IMR-90 (cell line): ENCODE results near the gene MSI2. TPM values are rescaled to one million over a fixed set of nuclear protein-coding genes. Genes with fewer than 3 reads are reported as not detected.

Experiments used
- ATAC-seq: fragments of 200-7000 bp; cut with Tn5 transposase; 2 replicates; pipeline ENCODE4 v1.9.1; 2020; ENCODE audit warnings: low read depth, mild to moderate bottlenecking, moderate library complexity
- BruUV-seq: library from RNA; stranded (reverse); fragments of 400-500 nt; replicated peaks from 2 replicates; lab custom pipeline; 2021; lab: Mats Ljungman, UMichigan
- CTCF ChIA-PET: fragments of 300-600 bp; formaldehyde crosslinking; extraction: SDS; loops from one replicate; lab custom pipeline; 2021; ENCODE audit warnings: antibody characterized with exemption; lab: Yijun Ruan, JAX
- POLR2A ChIA-PET: fragments of 300-600 bp; sonication (Branson Sonifier 250); formaldehyde crosslinking; loops from one replicate; lab custom pipeline; 2022; ENCODE audit warnings: antibody characterized with exemption; ENCODE audit not compliant: unreplicated experiment; lab: Charles Lee
- DNase-seq: peaks from one replicate; pipeline ENCODE4 v3.0.0; 2013
- H2AFZ ChIP-seq: replicated peaks from 2 replicates; pipeline ENCODE3; 2013; ENCODE audit warnings: low read length, mild to moderate bottlenecking; ENCODE audit not compliant: poor library complexity
- H2AK5ac ChIP-seq: 2 replicates; pipeline ENCODE4 v1.6.1; 2013; ENCODE audit warnings: low read depth, low read length, inconsistent platforms
- H2AK9ac ChIP-seq: replicated peaks from 2 replicates; pipeline ENCODE3; 2013; ENCODE audit warnings: mild to moderate bottlenecking, low read depth, low read length, moderate library complexity; ENCODE audit not compliant: poor library complexity
- H2BK120ac ChIP-seq: 2 replicates; pipeline ENCODE4 v1.6.1; 2013; ENCODE audit warnings: low read depth, low read length, inconsistent platforms
- H2BK15ac ChIP-seq: 3 replicates; pipeline ENCODE4 v1.6.1; 2013; ENCODE audit warnings: low read depth, low read length, inconsistent platforms
- H2BK20ac ChIP-seq: 2 replicates; pipeline ENCODE4 v1.6.1; 2013; ENCODE audit warnings: low read depth, mild to moderate bottlenecking, inconsistent platforms, low read length, moderate library complexity
- H2BK5ac ChIP-seq: 2 replicates; pipeline ENCODE4 v1.6.1; 2013; ENCODE audit warnings: mild to moderate bottlenecking, low read depth, low read length, inconsistent platforms; ENCODE audit not compliant: poor library complexity, severe bottlenecking
- H3K14ac ChIP-seq: replicated peaks from 2 replicates; pipeline ENCODE4 v1.6.1; 2013; ENCODE audit warnings: low read depth, low read length, inconsistent platforms
- H3K18ac ChIP-seq: 2 replicates; pipeline ENCODE4 v1.6.1; 2013; ENCODE audit warnings: low read depth, low read length, control low read depth
- H3K23ac ChIP-seq: 2 replicates; pipeline ENCODE4 v1.6.1; 2013; ENCODE audit warnings: low read depth, low read length, inconsistent platforms
- H3K27ac ChIP-seq: 2 replicates; pipeline ENCODE4 v1.5.1; 2013; ENCODE audit warnings: mild to moderate bottlenecking, control low read depth, low read length; ENCODE audit not compliant: insufficient read depth
- H3K27me3 ChIP-seq: 2 replicates; pipeline ENCODE4 v1.6.1; 2013; ENCODE audit warnings: low read length; ENCODE audit not compliant: control insufficient read depth, insufficient read depth
- H3K36me3 ChIP-seq: 2 replicates; pipeline ENCODE4 v1.6.1; 2013; ENCODE audit warnings: low read length, mixed read lengths; ENCODE audit not compliant: control insufficient read depth, insufficient read depth
- H3K4ac ChIP-seq: 2 replicates; pipeline ENCODE4 v1.6.1; 2013; ENCODE audit warnings: low read depth, low read length, inconsistent platforms
- H3K4me1 ChIP-seq: 2 replicates; pipeline ENCODE4 v1.6.1; 2013; ENCODE audit warnings: low read length, mixed read lengths; ENCODE audit not compliant: control insufficient read depth, insufficient read depth
- H3K4me2 ChIP-seq: 2 replicates; pipeline ENCODE4 v1.6.1; 2013; ENCODE audit warnings: low read depth, mild to moderate bottlenecking, control low read depth, low read length, moderate library complexity
- H3K4me3 ChIP-seq: 2 replicates; pipeline ENCODE4 v1.5.1; 2013; ENCODE audit warnings: low read depth, mild to moderate bottlenecking, control low read depth, low read length, moderate library complexity; ENCODE audit not compliant: insufficient read depth
- H3K56ac ChIP-seq: 2 replicates; pipeline ENCODE4 v1.6.1; 2013; ENCODE audit warnings: low read length, inconsistent platforms; ENCODE audit not compliant: insufficient read depth; ENCODE audit errors: extremely low read depth
- H3K79me1 ChIP-seq, 2 experiments: 2 replicates each; pipeline ENCODE4 v1.6.1; 2013; ENCODE audit warnings: low read length in 2 of 2, inconsistent platforms in 1 of 2, low read depth in 1 of 2
- H3K9ac ChIP-seq: 2 replicates; pipeline ENCODE4 v1.6.1; 2013; ENCODE audit warnings: low read depth, low read length, control low read depth
- H3K9me1 ChIP-seq: 2 replicates; pipeline ENCODE4 v1.6.1; 2013; ENCODE audit warnings: low read length, inconsistent platforms; ENCODE audit not compliant: insufficient read depth
- H3K9me3 ChIP-seq: 2 replicates; pipeline ENCODE4 v1.6.1; 2013; ENCODE audit warnings: low read length; ENCODE audit not compliant: control insufficient read depth, insufficient read depth
- H4K20me1 ChIP-seq: 2 replicates; pipeline ENCODE4 v1.6.1; 2013; ENCODE audit warnings: low read length, inconsistent platforms; ENCODE audit not compliant: insufficient read depth
- H4K5ac ChIP-seq: 2 replicates; pipeline ENCODE4 v1.6.1; 2013; ENCODE audit warnings: mild to moderate bottlenecking, low read depth, low read length, control low read depth
- H4K8ac ChIP-seq, 2 experiments: 2 replicates each; pipeline ENCODE4 v1.6.1; 2013; ENCODE audit warnings: low read depth in 2 of 2, low read length in 2 of 2, control low read depth in 1 of 2, inconsistent platforms in 1 of 2
- H4K91ac ChIP-seq: 2 replicates; pipeline ENCODE4 v1.6.1; 2013; ENCODE audit warnings: low read depth, low read length, inconsistent platforms; ENCODE audit not compliant: insufficient read depth
- BHLHE40 ChIP-seq: fragments of 150-350 bp; IDR thresholded peaks from 2 replicates; pipeline ENCODE4 v1.6.1; 2016; ENCODE audit warnings: mild to moderate bottlenecking, low read depth, low read length
- CHD1 ChIP-seq: IDR thresholded peaks from 2 replicates; pipeline ENCODE4 v1.6.1; 2012; ENCODE audit warnings: low read depth, low read length, improper control_type of control experiment
- CTCF ChIP-seq: conservative IDR thresholded peaks from 2 replicates; pipeline ENCODE4 v1.5.1; 2012; ENCODE audit warnings: mild to moderate bottlenecking, low read depth, low read length, improper control_type of control experiment
- FOS ChIP-seq: fragments of 150-350 bp; IDR thresholded peaks from 2 replicates; pipeline ENCODE4 v1.6.1; 2016; ENCODE audit warnings: low read depth, low read length
- MXI1 ChIP-seq: IDR thresholded peaks from 2 replicates; pipeline ENCODE4 v1.6.1; 2012; ENCODE audit warnings: low read depth, mild to moderate bottlenecking, low read length, moderate library complexity, borderline replicate concordance
- POLR2A ChIP-seq: IDR thresholded peaks from 2 replicates; pipeline ENCODE4 v1.6.1; 2012; ENCODE audit warnings: mild to moderate bottlenecking, low read depth, low read length
- RAD21 ChIP-seq: IDR thresholded peaks from 2 replicates; pipeline ENCODE4 v1.6.1; 2012; ENCODE audit warnings: low read length, improper control_type of control experiment
- RCOR1 ChIP-seq: IDR thresholded peaks from 2 replicates; pipeline ENCODE4 v1.6.1; 2012; ENCODE audit warnings: mild to moderate bottlenecking, low read length, improper control_type of control experiment; ENCODE audit not compliant: insufficient replicate concordance
- RFX5 ChIP-seq: IDR thresholded peaks from 2 replicates; pipeline ENCODE4 v1.8.0; 2012; ENCODE audit warnings: low read depth, mild to moderate bottlenecking, low read length, moderate library complexity
- SMC3 ChIP-seq: fragments of 150-350 bp; IDR thresholded peaks from 2 replicates; pipeline ENCODE4 v1.6.1; 2016; ENCODE audit warnings: low read depth, mild to moderate bottlenecking, antibody characterized with exemption, low read length, moderate library complexity
- USF2 ChIP-seq: fragments of 150-350 bp; IDR thresholded peaks from 2 replicates; pipeline ENCODE4 v1.6.1; 2017; ENCODE audit warnings: mild to moderate bottlenecking, antibody characterized with exemption, low read length, low read depth
- whole genome bisulfite sequencing, 2 experiments: methylation state at CpG; one replicate each; pipeline versions ENCODE4 v1.1.5 to v1.1.7; 2013; ENCODE audit warnings: missing lambda C conversion rate in 2 of 2; ENCODE audit not compliant: insufficient read length in 1 of 2; ENCODE audit errors: extremely low coverage in 2 of 2; 5-methylcytosine and 5-hydroxymethylcytosine counted together
- dilution Hi-C: fragments of 300-500 bp; cut with HindIII; formaldehyde crosslinking; loops from one replicate; pipeline ENCODE4 v1.14.3; 2018; ENCODE audit warnings: low sequenced_read_pairs; ENCODE audit not compliant: unreplicated experiment
- in situ Hi-C: fragments of 300-500 bp; cut with MboI; formaldehyde crosslinking; loops from 3 replicates; pipeline ENCODE4 v1.14.3; 2019; ENCODE audit warnings: low sequenced_read_pairs, inconsistent platforms, mixed read lengths
- intact Hi-C: fragments of 100-400 bp; cut with micrococcal nuclease; formaldehyde crosslinking; loops from 2 replicates; pipeline ENCODE4 v1.10.0; 2022
- polyA plus RNA-seq, 3 experiments: library from polyadenylated mRNA; depleted of rRNA; stranded (reverse); fragments of >200 nt; gene quantifications; 2 replicates each; pipeline ENCODE4 v1.2.3, GENCODE V29; 2012; ENCODE audit warnings: low replicate concordance in 1 of 3
- total RNA-seq: library from RNA; depleted of rRNA; stranded (reverse); fragments of >200 nt; gene quantifications from 2 replicates; pipeline ENCODE4 v1.2.3, GENCODE V29; 2012

The MSI2 gene
- total and polyA plus RNA-seq, 2 of the 4 experiments (the other 2 are of a cell fraction) = 13.0 to 16.0 TPM

- H2BK120ac ChIP-seq = peak overlapping the region; percentile 85
- peak overlapping the region; percentile 57 for H3K14ac ChIP-seq
- H2BK5ac ChIP-seq = peak overlapping the region; percentile 94
- no peak overlapping the region for H3K56ac ChIP-seq
- peak overlapping the region; percentile 63; the same call in 1 of the 2 replicates for H3K18ac ChIP-seq
- peaks cover 15% of the 10 kb centered on the region for H3K9me1 ChIP-seq
- no peaks in the 10 kb centered on the region for H3K9me3 ChIP-seq
- peak overlapping the region; percentile 31 for H2AK9ac ChIP-seq
- H3K79me1 ChIP-seq = peaks cover 0 to 4% of the 10 kb centered on the region in 2 experiments; a peak in 1 of 4 replicates
- no peak overlapping the region for H3K4me3 ChIP-seq
- peaks cover 30% of the 10 kb centered on the region for H3K4me1 ChIP-seq
- H3K36me3 ChIP-seq = no peaks in the 10 kb centered on the region
- in situ Hi-C loops (no loop called here), intact Hi-C loops (no loop called here), dilution Hi-C loops (no loop called here)
- peak overlapping the region; percentile 73 for H2BK20ac ChIP-seq
- H3K4me2 ChIP-seq = no peak overlapping the region
- H4K91ac ChIP-seq = peak overlapping the region; percentile 57
- peak overlapping the region; percentile 39; the same call in 1 of the 2 replicates for H3K27ac ChIP-seq
- peak overlapping the region; percentile 84 for H2AK5ac ChIP-seq
- H2BK15ac ChIP-seq = peak overlapping the region; percentile 84
- no peak for DNase-seq
- TF ChIP-seq USF2 = no peak
- TF ChIP-seq RAD21 = no peak
- TF ChIP-seq RCOR1 = no peak
- no peak for TF ChIP-seq BHLHE40
- no peak for TF ChIP-seq SMC3
- no peak for TF ChIP-seq CHD1
- TF ChIP-seq FOS = no peak
- no peak for TF ChIP-seq MXI1
- TF ChIP-seq CTCF = no peak
- TF ChIP-seq RFX5 = no peak
- no peak for TF ChIP-seq POLR2A
- WGBS, 2 experiments = no CpG with 5 or more reads among the region's 4 CpGs
- H2AFZ ChIP-seq = no peak overlapping the region
- no peaks in the 10 kb centered on the region for H3K27me3 ChIP-seq
- peak overlapping the region; percentile 85 for H3K4ac ChIP-seq
- H4K5ac ChIP-seq = peak overlapping the region; percentile 46; the same call in 1 of the 2 replicates
- no TSS peak for BruUV-seq
- no peak for ATAC-seq
- peak overlapping the region; percentile 79 to 93 for H4K8ac ChIP-seq
- H4K20me1 ChIP-seq = no peaks in the 10 kb centered on the region
- H3K9ac ChIP-seq = no peak overlapping the region
- POLR2A ChIA-PET = no interaction called here
- H3K23ac ChIP-seq = peak overlapping the region; percentile 42; the same call in 1 of the 2 replicates
- CTCF ChIA-PET = no interaction called here
Measured at GRCh38 chr17:57524839-57525568, 268.7 kb downstream of the MSI2 start.
